ENCODE results near the gene TRAPPC3L.
A peak's percentile ranks its signal among the peaks of the same experiment; 100 is the strongest.

TRAPPC3L gene

GRCh38 chr6:116556814-116557415 is 11.4 kb upstream of the TRAPPC3L start:
- no peak for DNase-seq

GRCh38 chr6:116556065-116556464 is 10.6 kb upstream of the TRAPPC3L start:
- DNase-seq: no peak

GRCh38 chr6:116553451-116553850 is 8.0 kb upstream of the TRAPPC3L start, which contains the start of gene CALHM4:
TSS of gene CALHM4 (plus strand) at chr6:116553751. CDS start at chr6:116553794, 43 bp downstream.
- no peak for DNase-seq

GRCh38 chr6:116550796-116551195 is 5.3 kb upstream of the TRAPPC3L start:
- DNase-seq: no peak

- no peak for DNase-seq
These were observed 1.9 kb upstream of the TRAPPC3L start for GRCh38 chr6:116547358-116547757.

GRCh38 chr6:116543149-116543548 is 2.3 kb downstream of the TRAPPC3L start:
- DNase-seq: no peak

- no peak for DNase-seq
These were observed 3.1 kb downstream of the TRAPPC3L start for GRCh38 chr6:116542426-116542825.

- DNase-seq: peak; percentile 67
These were observed 9.3 kb downstream of the TRAPPC3L start for GRCh38 chr6:116536216-116536621.

- DNase-seq: no peak
These were observed 10.4 kb downstream of the TRAPPC3L start for GRCh38 chr6:116535109-116535508.

GRCh38 chr6:116533233-116533957 is 12.1 kb downstream of the TRAPPC3L start:
- DNase-seq: no peak

- peak; percentile 69 for DNase-seq
These were observed 13.6 kb downstream of the TRAPPC3L start for GRCh38 chr6:116531675-116532570.

- DNase-seq: no peak
These were observed 15.0 kb downstream of the TRAPPC3L start for GRCh38 chr6:116530436-116530835.

- DNase-seq: no peak
These were observed 15.8 kb downstream of the TRAPPC3L start for GRCh38 chr6:116529466-116530290.

GRCh38 chr6:116528780-116529179 is 16.7 kb downstream of the TRAPPC3L start:
- no peak for DNase-seq

- DNase-seq: no peak
These were observed 17.4 kb downstream of the TRAPPC3L start for GRCh38 chr6:116528133-116528532.

GRCh38 chr6:116524236-116524635 is 21.2 kb downstream of the TRAPPC3L start:
- no peak for DNase-seq

GRCh38 chr6:116522896-116523295 is 22.6 kb downstream of the TRAPPC3L start:
- DNase-seq: no peak

- no peak for DNase-seq
These were observed 26.7 kb downstream of the TRAPPC3L start for GRCh38 chr6:116518621-116519368.

- DNase-seq: no peak
These were observed 30.3 kb downstream of the TRAPPC3L start for GRCh38 chr6:116515141-116515540.

- no peak for DNase-seq
These were observed 31.4 kb downstream of the TRAPPC3L start for GRCh38 chr6:116514111-116514510.

GRCh38 chr6:116513224-116513875 is 32.1 kb downstream of the TRAPPC3L start:
- no peak for DNase-seq

Data from activated CD4-positive, alpha-beta T cell treated with anti-CD3 and anti-CD28 coated beads, Interleukin-2, Interleukin-6, amounts not matched to agents 100 ng/mL and 50 ng/mL, durations not matched to agents 16 hours and 8 hours (primary cell).